Measurements from ENCODE around the gene PKIG.

PKIG gene

GRCh38 chr20:44597516-44597915 is 15.1 kb downstream of the PKIG start:
- DNase-seq = no peak

DNA sequence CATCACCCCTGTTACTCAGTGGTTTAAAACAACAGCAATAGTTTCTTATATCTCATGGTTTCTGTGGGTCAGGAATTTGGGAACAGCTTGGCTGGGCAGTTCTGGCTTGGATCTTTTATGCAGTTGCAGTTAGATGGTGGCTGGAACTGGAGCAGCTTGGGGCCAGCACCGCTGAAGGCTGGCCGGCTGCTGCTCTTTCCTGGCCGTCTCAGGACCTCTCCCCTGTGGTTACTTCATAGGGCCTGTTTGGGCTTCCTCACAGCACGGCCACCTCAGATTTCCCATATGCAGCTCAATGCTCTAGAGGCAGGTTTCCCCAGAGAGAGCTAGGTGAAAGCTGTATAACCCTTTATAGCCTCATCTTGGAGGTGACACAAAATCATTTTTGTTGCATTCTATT is 15.6 kb downstream of the PKIG start:
- DNase-seq = no peak

GRCh38 chr20:44598423-44599305 is 16.3 kb downstream of the PKIG start:
- no peak for DNase-seq

GRCh38 chr20:44599715-44600114 is 17.3 kb downstream of the PKIG start:
- no peak for DNase-seq

GRCh38 chr20:44600301-44600700 is 17.9 kb downstream of the PKIG start:
- no peak for DNase-seq

GRCh38 chr20:44600758-44601201 is 18.4 kb downstream of the PKIG start:
- no peak for DNase-seq

- DNase-seq = no peak
Observed at GRCh38 chr20:44601236-44601671, 18.9 kb downstream of the PKIG start.

DNA sequence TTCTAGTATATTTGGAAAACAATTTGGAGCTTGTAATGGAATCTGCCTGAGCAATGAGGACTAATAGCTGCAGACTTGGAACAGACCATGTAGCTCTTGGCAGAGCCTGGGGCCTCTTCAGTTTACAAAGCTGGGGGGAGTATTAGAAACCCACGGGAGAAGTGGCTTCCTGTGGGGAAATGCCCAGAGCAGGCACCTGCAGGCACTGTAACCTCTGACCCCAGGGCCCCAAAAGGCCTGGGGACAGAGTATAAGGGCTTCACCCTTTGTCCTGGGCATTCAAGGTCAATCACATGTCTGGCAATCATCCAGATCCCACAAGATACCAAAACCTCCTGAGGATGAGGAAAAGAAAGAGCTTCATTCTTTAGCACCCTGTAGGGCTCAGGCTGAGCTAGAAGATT is 19.4 kb downstream of the PKIG start:
- DNase-seq = peak; percentile 8

- DNase-seq = no peak
Observed at GRCh38 chr20:44603327-44603726, 20.9 kb downstream of the PKIG start.

- no peak for DNase-seq
Observed at GRCh38 chr20:44606725-44607441, 24.5 kb downstream of the PKIG start.

- DNase-seq = no peak
Observed at GRCh38 chr20:44609006-44609515, 26.7 kb downstream of the PKIG start.

DNA sequence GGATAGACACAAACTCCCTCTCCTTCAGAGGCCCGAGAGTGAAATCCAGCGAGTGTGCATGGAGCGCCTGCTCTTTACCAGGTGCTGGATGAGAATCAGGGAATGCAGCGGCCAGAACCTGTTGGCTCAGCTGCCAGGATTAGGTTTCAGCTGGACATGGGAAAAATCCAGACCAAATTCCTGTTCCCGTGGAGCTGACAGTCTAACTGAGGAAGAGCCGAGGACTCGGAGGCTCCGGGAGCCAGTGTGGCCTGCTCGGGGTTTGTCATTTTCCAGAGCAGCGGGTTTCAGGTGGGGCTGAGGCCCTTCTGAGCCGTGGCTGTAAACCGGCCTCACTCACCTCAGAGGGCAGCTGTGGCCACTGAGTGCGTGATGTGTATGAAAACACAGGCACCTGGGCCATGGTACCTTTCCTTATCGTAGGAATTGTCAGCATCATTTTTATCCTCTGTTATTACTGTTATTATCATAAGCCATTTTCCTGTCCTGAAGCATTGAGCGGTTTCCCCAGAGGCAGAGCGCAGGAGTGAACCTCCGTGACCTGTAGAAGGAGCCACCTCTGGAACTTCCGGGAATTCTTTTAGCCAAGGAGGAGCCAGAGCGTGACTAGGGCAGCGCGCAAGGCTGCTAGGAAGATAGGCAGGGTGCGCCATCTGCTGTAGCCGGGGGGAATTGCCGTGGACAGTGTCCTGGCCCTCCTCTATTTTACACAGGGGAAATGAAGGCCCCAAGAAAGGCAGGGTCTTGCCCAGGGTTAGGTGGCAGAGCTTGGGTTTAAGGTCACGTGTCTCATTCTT is 27.3 kb downstream of the PKIG start:
- peak; percentile 76 for DNase-seq

DNA sequence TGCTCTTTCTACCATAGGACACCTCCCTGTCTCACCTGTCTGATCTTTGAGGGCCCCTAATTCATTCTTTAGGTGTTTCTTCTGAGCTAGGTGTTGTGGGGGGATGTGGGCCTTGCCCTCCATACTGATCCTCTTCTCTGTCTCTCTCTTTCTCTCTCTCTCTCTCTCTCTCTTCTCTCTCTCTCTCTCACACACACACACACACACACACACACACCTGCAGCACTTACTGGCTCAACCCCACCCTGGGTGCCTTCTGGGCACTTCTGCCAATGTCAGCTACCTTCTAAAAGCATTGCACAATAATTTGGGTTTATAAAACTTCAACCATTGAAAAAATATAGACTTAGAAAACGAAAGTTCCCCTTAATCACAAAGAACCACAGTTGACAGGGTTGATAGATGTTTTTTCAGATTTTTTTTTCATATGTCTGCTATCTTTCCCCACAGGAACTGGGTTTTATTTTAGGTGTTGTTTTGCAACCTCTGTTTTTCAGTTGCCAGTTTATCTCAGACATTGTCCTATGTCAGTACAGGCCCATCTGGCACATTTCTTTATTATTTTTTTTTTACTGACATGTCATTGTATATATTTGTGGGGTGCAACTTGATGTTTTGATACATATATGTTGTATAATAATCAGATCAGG is 28.1 kb downstream of the PKIG start:
- no peak for DNase-seq

GRCh38 chr20:44613575-44613974 is 31.2 kb downstream of the PKIG start:
- no peak for DNase-seq

DNA sequence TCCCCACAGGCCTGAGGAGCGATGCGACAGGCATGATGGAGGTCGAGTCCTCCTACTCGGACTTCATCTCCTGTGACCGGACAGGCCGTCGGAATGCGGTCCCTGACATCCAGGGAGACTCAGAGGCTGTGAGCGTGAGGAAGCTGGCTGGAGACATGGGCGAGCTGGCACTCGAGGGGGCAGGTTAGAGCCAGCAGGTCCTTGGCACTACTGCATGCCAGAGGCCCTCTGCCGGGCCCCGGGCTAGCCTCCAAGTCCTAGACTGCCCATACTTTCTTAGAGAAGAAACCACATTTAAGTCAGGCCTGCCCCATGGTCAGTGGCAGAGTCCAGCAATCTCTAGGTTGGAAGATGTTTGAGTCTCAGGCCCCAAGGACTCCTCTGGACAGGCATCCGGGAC is 32.1 kb downstream of the PKIG start:
- no peak for DNase-seq

DNA sequence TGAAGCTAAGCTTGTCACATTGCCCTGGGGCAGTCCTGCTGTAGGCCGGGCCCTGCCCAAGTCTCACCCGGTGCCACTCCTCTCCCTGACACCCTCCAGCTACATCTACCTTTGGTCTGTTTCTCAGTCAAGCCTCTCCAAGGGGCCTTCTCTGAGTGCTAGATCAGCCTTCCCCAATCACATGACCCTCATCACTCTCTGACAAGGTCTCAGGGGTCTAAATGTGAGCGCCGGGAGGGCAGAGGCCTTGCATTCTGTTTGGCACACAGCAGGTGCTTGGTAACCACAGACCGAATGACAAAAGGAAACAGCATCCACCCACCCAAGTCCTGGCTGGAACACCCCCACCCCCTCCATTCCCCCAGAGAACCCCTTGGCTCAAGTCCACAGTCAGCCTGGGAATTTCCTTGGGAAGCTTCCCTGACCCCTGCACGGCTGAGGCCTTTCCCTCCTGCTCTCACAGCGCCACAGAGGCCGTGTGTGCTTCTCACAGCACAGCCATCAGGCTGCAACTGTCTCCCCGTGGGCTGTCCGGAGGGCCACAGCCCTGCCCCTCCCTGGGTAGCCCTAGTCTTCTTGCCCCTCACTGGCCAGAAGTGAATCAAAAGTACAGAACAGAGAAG is 32.9 kb downstream of the PKIG start:
- DNase-seq = no peak

DNA sequence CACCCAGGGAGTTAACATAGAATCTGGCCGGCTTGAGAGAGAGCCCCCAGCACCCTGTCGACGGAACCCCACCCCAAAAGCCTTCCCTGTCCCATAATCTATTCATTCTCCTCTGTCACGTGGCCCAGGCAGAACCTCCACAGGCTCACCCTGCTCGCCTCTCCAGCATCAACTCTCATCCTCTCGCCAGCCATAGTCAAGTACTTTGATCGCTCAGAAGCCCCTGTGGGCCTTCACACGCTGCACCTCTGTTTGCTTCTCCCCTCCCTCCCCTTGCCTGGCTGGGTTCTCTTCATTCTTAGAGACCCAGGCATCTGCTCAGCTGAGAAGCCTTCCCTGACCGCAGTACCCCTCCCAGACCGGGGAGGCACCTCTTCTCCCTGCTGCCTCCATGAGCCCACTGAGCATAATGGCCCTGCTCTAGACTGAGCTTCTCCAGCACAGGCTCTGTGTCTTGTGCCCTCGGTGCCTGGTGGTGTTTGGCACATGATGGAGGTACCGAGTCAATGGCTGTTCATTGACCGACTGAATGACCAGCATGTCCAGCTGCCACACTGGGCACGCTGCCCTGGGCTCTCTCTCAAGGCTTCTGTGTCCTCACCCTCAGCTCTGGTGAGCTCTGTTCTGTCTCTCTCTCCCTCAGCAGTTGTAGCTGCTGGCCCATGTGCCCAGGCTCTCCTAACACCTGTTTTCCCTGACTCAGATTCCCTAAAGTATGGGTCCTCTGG is 33.7 kb downstream of the PKIG start:
- DNase-seq = no peak

DNA sequence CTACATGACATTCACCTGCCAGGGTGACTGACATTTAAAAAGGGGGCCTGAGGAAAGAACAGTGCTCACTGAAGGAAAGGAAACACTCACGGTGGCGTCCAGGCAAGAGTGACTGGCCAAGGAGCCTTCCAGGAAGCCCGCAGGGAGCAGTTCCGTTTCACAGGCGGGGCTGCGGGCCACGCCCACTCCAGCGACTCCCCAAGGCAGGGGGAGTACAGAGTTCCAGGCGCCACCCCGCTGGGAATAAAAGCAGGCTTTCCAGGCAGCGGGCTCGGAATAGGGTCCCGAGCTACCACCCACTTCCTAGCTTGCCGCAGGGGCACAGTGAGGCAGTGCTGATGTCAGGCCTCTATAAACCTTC is 34.2 kb downstream of the PKIG start:
- no peak for DNase-seq

GRCh38 chr20:44618318-44618731 is 35.9 kb downstream of the PKIG start:
- no peak for DNase-seq

GRCh38 chr20:44619294-44619693 is 36.9 kb downstream of the PKIG start:
- DNase-seq = no peak

DNA sequence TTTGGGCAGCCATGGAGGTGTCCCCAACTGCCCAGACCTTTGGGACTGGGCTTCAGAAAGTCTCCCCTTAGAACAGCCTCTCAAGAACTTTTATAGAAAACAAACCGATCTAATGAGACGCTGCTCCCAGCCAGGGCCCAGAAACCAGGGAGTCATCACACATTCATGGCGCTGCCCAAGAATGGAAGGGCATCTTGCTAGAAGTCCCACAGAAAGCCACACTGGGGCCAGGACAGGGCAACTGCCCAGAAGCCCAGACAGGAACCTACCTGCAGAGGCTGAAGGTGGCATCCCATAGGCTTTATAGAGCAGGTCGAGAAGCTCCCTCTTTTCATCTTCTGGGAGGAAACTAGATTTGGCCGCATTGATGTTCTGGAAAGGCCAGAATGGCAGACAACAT is 37.7 kb downstream of the PKIG start:
- DNase-seq = no peak
